HFF-Myc (cell line): ENCODE data around the gene GDF11.
"Not testable (repeated sequence)": the region's sequence is repeated elsewhere in the genome, so short reads cannot be mapped to it uniquely, and the experiment has no call there.

ENCODE experiments used
- DNase-seq: peaks from one replicate; pipeline ENCODE4 v3.0.0-alpha.2; 2011; ENCODE audit warnings: low read depth; ENCODE audit errors: extremely low read depth
- H3K4me3 ChIP-seq: replicated peaks from 2 replicates; pipeline ENCODE4 v1.5.1; 2011; ENCODE audit warnings: low read depth, mild to moderate bottlenecking, control low read depth, low read length
- TF ChIP-seq, protein P1 (sequence below): IDR thresholded peaks from 2 replicates; pipeline ENCODE4 v1.5.1; 2012; ENCODE audit warnings: mild to moderate bottlenecking, low read depth, low read length, control low read depth; ENCODE audit errors: missing control alignments

The GDF11 gene

GRCh38 chr12:55748230-55748993, 5.5 kb downstream of the GDF11 start:
- TF ChIP-seq, protein P1, sequence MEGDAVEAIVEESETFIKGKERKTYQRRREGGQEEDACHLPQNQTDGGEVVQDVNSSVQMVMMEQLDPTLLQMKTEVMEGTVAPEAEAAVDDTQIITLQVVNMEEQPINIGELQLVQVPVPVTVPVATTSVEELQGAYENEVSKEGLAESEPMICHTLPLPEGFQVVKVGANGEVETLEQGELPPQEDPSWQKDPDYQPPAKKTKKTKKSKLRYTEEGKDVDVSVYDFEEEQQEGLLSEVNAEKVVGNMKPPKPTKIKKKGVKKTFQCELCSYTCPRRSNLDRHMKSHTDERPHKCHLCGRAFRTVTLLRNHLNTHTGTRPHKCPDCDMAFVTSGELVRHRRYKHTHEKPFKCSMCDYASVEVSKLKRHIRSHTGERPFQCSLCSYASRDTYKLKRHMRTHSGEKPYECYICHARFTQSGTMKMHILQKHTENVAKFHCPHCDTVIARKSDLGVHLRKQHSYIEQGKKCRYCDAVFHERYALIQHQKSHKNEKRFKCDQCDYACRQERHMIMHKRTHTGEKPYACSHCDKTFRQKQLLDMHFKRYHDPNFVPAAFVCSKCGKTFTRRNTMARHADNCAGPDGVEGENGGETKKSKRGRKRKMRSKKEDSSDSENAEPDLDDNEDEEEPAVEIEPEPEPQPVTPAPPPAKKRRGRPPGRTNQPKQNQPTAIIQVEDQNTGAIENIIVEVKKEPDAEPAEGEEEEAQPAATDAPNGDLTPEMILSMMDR, result no peak
- no peak for DNase-seq

GRCh38 chr12:55755246-55755645, 12.3 kb downstream of the GDF11 start:
- no peak overlapping the region for H3K4me3 ChIP-seq
- no peak for DNase-seq
- TF ChIP-seq, protein P1, result no peak

More at GRCh38 chr12:55748230-55748993, 5.5 kb downstream of the GDF11 start:
- H3K4me3 ChIP-seq, result no peak overlapping the region

DNA sequence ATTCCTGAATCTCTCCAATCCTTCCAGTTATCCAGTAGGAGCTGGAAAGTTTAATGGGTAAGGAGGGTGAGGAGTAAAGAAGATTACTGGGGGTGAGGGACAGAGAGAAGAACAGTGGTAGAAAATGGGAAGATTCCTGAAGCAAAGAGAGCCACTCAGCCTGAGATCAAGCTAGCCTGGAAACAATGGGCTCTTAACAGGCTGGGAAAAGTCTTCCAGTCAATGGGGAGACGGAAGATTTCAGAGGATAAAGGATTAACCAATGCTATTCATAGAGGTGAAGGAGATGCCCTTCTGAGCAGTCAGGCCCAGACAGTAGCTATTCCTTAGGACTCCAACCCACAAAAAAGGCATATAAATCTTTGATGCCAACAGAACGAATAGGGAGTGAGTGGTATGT, 14.8 kb downstream of the GDF11 start:
- DNase-seq, result no peak
- H3K4me3 ChIP-seq, result no peak overlapping the region
- TF ChIP-seq, protein P1, result no peak

DNA sequence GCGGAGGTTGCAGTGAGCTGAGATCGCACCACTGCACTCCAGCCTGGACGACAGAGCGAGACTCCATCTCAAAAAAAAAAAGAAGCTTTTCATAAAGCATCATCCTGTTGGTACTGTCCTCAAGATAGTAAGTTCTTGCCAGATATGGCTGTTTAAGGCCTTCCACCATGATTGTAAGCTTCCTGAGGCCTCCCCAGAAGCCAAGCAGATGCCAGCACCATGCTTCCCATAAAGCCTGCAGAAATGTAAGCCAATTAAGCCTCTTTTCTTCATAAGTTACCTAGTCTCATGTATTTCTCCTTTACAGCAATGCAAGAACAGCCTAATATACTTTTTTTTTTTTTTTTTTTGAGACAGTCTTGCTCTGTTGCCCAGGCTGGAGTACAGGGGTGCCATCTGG, 15.7 kb downstream of the GDF11 start:
- not testable (repeated sequence) for H3K4me3 ChIP-seq, DNase-seq

- no peak for DNase-seq
- H3K4me3 ChIP-seq, result no peak overlapping the region
- TF ChIP-seq, protein P1, result no peak
Observed at GRCh38 chr12:55760663-55761062, 17.7 kb downstream of the GDF11 start.

DNA sequence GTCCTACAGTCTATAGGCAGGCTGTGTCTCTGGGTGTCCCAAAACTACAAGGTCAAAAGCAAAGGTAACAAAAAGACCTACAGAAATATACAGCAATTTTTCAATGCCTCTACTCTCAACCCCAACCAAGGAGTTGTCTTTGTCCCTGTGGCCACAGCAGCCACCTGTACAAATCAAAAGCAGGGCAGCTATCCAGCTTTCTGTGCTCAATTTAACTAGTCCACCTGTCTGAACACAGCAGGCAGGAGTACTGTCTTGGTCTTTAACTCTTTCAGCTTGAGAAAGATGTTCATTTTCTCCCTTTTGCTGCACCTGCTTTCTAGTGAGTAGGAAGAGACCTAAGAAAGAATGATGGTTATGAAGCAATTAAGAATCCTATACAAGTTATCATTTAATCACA, 19.7 kb downstream of the GDF11 start:
- DNase-seq, result no peak
- no peak overlapping the region for H3K4me3 ChIP-seq
- TF ChIP-seq, protein P1, result no peak

- DNase-seq, result no peak
- no peak overlapping the region for H3K4me3 ChIP-seq
- TF ChIP-seq, protein P1, result no peak
Observed at GRCh38 chr12:55765736-55766290, 22.9 kb downstream of the GDF11 start.
